ENCODE results near the gene SETDB2. TPM values are rescaled to one million over a fixed set of nuclear protein-coding genes. Genes with fewer than 3 reads are reported as not detected.
A peak's percentile ranks its signal among the peaks of the same experiment; 100 is the strongest.

The SETDB2 gene
- 25.4 and 34.0 TPM in 2 replicates for total RNA-seq (2014; rRNA removed; shearing (Covaris generic); ENCODE audit: low replicate concordance)

- Histone ChIP-seq H3K9me2 (replicated peaks; ENCODE audit: insufficient read depth, low read length) (no peaks in the 10 kb centered on the region), H2AFZ (ENCODE audit: low read length) (peak within 1 kb of the TSS; percentile 49), H3K27ac (ENCODE audit: low read length) (peak within 1 kb of the TSS; percentile 93), H3K9ac (ENCODE audit: low read length) (peak within 1 kb of the TSS; percentile 93), H3K36me3 (ENCODE audit: insufficient read depth, low read length) (peaks cover 22% of the 10 kb centered on the region), H3K4me2 (ENCODE audit: low read depth, low read length, poor library complexity, severe bottlenecking) (peak within 1 kb of the TSS; percentile 96), H3K79me2 (ENCODE audit: low read length) (peaks cover 50% of the 10 kb centered on the region), H4K20me1 (ENCODE audit: insufficient read depth, low read depth, low read length) (no peaks in the 10 kb centered on the region), H3K4me3 (ENCODE audit: low read length) (peak within 1 kb of the TSS; percentile 91), H3K9me3 (ENCODE audit: low read length) (no peaks in the 10 kb centered on the region), H3K27me3 (ENCODE audit: low read length) (no peaks in the 10 kb centered on the region), H3K4me1 (ENCODE audit: low read length) (peaks cover 64% of the 10 kb centered on the region)
- DNase-seq = peak; percentile 99
Observed at GRCh38 chr13:49443704-49444523, at the start of gene SETDB2, which contains the start of gene CAB39L. Gene SETDB2, plus strand, starts transcription at chr13:49444274. Its CDS starts 7,620 bp downstream, at chr13:49451894. Gene CAB39L, minus strand, starts transcription at chr13:49444064. Its CDS starts 61,154 bp downstream, at chr13:49382910.

DNA sequence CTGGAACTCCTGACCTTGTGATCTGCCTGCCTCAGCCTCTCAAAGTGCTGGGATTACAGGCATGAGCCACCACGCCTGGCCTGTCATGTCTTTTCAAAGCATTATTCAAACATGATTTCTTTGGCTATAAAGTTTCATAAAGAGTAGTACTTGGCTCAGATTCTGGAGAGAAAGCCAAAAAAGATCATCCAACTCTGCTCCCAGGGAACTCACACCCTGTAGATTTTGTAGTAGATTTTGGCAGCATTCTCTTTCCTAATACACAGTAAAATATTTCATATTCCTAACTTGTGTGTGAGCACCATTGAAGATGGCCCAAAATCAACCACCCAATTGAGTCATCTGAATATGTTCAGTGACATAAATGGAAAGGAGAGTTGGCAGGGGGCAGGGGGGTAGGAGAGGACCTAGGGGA is 48.6 kb upstream of the SETDB2 start:
- no peak for DNase-seq
- H4K20me1 ChIP-seq (ENCODE audit: insufficient read depth, low read depth, low read length) = no peaks in the 10 kb centered on the region
- H3K4me1 ChIP-seq (ENCODE audit: low read length) = peaks cover 33% of the 10 kb centered on the region
- H3K9me3 ChIP-seq (ENCODE audit: low read length) = no peaks in the 10 kb centered on the region
- no peak overlapping the region for H3K27ac ChIP-seq (ENCODE audit: low read length)
- H3K27me3 ChIP-seq (ENCODE audit: low read length) = no peaks in the 10 kb centered on the region
- no peaks in the 10 kb centered on the region; the same call in 1 of the 2 replicates for H3K36me3 ChIP-seq (ENCODE audit: insufficient read depth, low read length)
- no peak overlapping the region for H2AFZ ChIP-seq (ENCODE audit: low read length)
- peaks cover 84% of the 10 kb centered on the region for H3K79me2 ChIP-seq (ENCODE audit: low read length)
- no peak overlapping the region for H3K4me3 ChIP-seq (ENCODE audit: low read length)
- H3K9ac ChIP-seq (ENCODE audit: low read length) = no peak overlapping the region
- no peaks in the 10 kb centered on the region for H3K9me2 ChIP-seq (replicated peaks; ENCODE audit: insufficient read depth, low read length)
- H3K4me2 ChIP-seq (ENCODE audit: low read depth, low read length, poor library complexity, severe bottlenecking) = no peak overlapping the region

- H3K9me2 ChIP-seq (replicated peaks; ENCODE audit: insufficient read depth, low read length) = no peaks in the 10 kb centered on the region
- H3K4me1 ChIP-seq (ENCODE audit: low read length) = peaks cover 33% of the 10 kb centered on the region
- H3K4me2 ChIP-seq (ENCODE audit: low read depth, low read length, poor library complexity, severe bottlenecking) = no peak overlapping the region
- no peak for DNase-seq
- H2AFZ ChIP-seq (ENCODE audit: low read length) = no peak overlapping the region
- no peak overlapping the region for H3K9ac ChIP-seq (ENCODE audit: low read length)
- H3K9me3 ChIP-seq (ENCODE audit: low read length) = no peaks in the 10 kb centered on the region
- no peaks in the 10 kb centered on the region; the same call in 1 of the 2 replicates for H3K36me3 ChIP-seq (ENCODE audit: insufficient read depth, low read length)
- no peaks in the 10 kb centered on the region for H3K27me3 ChIP-seq (ENCODE audit: low read length)
- peaks cover 85% of the 10 kb centered on the region for H3K79me2 ChIP-seq (ENCODE audit: low read length)
- H4K20me1 ChIP-seq (ENCODE audit: insufficient read depth, low read depth, low read length) = no peaks in the 10 kb centered on the region
- no peak overlapping the region for H3K27ac ChIP-seq (ENCODE audit: low read length)
- no peak overlapping the region for H3K4me3 ChIP-seq (ENCODE audit: low read length)
Observed at GRCh38 chr13:49395878-49396380, 48.1 kb upstream of the SETDB2 start.

DNA sequence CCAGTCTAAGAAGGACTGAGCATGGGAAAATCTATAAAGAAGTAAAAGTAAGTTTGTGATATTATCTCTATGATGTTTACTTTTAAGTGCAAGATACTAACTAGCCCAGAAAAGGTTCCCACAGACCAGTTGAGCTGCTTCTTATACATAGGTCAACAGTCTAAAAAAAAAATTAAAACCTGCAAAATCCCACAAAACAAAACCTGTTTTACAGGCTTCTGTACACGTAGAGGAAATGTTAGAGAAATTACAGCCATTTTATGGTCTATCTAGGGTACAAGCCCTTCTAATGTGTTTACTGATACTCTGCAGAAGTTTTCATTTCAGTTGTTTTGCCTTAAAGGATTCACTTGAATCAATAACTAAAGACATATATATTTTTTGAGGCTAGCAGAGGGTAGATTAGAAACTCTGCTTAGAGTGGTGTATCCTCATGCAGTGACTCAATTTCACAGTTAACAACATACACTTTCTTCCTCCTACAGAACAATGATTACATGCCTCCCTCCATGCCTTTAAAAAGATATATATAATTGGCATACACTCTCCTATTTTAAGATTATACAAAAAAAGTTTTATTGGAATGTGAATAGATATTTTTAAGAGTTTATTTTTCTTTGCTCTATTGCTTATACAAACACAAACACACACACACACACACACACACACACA is 44.1 kb upstream of the SETDB2 start:
- Histone ChIP-seq H3K4me1 (ENCODE audit: low read length) (peaks cover 40% of the 10 kb centered on the region), H2AFZ (ENCODE audit: low read length) (no peak overlapping the region), H4K20me1 (ENCODE audit: insufficient read depth, low read depth, low read length) (no peaks in the 10 kb centered on the region), H3K79me2 (ENCODE audit: low read length) (peaks cover 59% of the 10 kb centered on the region), H3K9ac (ENCODE audit: low read length) (peak overlapping the region; percentile 54), H3K27ac (ENCODE audit: low read length) (peak overlapping the region; percentile 72), H3K4me3 (ENCODE audit: low read length) (peak overlapping the region; percentile 51), H3K4me2 (ENCODE audit: low read depth, low read length, poor library complexity, severe bottlenecking) (peak overlapping the region; percentile 71), H3K36me3 (ENCODE audit: insufficient read depth, low read length) (peaks cover 3% of the 10 kb centered on the region; the same call in 1 of the 2 replicates), H3K9me2 (replicated peaks; ENCODE audit: insufficient read depth, low read length) (no peaks in the 10 kb centered on the region), H3K9me3 (ENCODE audit: low read length) (peaks cover 6% of the 10 kb centered on the region; the same call in 1 of the 2 replicates), H3K27me3 (ENCODE audit: low read length) (no peaks in the 10 kb centered on the region)
- peak; percentile 53 for DNase-seq

DNA sequence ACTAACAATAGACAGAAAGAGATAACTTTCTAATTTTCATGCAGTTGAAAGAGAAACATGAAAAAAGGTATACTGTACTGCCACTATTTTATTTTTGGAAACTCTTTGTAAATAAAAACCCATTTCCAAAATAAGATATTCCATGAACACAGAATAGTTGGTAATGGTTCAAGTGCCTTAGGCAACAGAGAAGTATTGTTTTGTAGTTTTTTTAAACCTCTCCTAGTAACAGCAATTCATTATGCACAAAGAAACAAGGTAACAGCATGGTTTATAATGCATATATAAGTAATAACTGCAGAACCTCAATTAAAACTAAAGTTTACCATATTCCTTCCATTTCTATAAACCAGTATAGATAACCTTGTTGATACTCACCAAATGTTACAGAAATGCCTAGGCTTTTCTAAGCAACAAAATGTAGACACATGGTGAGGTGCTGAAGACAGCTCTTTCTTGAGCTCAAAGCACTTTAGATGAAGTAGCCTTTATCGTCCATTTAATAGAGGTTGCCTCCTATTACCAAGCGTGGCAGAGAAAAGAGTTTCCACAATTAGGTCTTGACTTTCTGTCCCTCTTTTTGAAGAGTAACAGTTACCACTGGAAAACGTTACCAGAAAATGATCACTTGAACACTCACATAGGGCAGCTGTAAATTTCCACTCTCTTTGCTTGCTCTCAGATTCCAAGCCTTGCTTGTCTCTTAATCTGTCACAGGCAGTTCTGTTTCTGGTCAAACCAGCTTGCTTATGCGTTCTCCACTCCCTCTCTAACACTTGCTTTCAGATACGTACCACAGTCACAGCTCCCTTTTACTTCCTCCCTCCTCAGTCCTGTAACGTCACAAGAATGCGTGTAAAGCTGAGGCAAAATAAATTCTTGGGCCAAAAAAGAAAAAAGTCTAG is 43.1 kb upstream of the SETDB2 start:
- H3K9me2 ChIP-seq (replicated peaks; ENCODE audit: insufficient read depth, low read length) = no peaks in the 10 kb centered on the region
- no peak overlapping the region for H2AFZ ChIP-seq (ENCODE audit: low read length)
- peaks cover 8% of the 10 kb centered on the region; the same call in 1 of the 2 replicates for H3K9me3 ChIP-seq (ENCODE audit: low read length)
- H3K4me3 ChIP-seq (ENCODE audit: low read length) = peak overlapping the region; percentile 51
- H3K4me1 ChIP-seq (ENCODE audit: low read length) = peaks cover 40% of the 10 kb centered on the region
- peak; percentile 83 for DNase-seq
- H3K9ac ChIP-seq (ENCODE audit: low read length) = peak overlapping the region; percentile 54
- peak overlapping the region; percentile 71 for H3K4me2 ChIP-seq (ENCODE audit: low read depth, low read length, poor library complexity, severe bottlenecking)
- H3K79me2 ChIP-seq (ENCODE audit: low read length) = peaks cover 51% of the 10 kb centered on the region
- H3K36me3 ChIP-seq (ENCODE audit: insufficient read depth, low read length) = peaks cover 3% of the 10 kb centered on the region; the same call in 1 of the 2 replicates
- H3K27ac ChIP-seq (ENCODE audit: low read length) = peak overlapping the region; percentile 72
- no peaks in the 10 kb centered on the region for H4K20me1 ChIP-seq (ENCODE audit: insufficient read depth, low read depth, low read length)
- H3K27me3 ChIP-seq (ENCODE audit: low read length) = no peaks in the 10 kb centered on the region

DNA sequence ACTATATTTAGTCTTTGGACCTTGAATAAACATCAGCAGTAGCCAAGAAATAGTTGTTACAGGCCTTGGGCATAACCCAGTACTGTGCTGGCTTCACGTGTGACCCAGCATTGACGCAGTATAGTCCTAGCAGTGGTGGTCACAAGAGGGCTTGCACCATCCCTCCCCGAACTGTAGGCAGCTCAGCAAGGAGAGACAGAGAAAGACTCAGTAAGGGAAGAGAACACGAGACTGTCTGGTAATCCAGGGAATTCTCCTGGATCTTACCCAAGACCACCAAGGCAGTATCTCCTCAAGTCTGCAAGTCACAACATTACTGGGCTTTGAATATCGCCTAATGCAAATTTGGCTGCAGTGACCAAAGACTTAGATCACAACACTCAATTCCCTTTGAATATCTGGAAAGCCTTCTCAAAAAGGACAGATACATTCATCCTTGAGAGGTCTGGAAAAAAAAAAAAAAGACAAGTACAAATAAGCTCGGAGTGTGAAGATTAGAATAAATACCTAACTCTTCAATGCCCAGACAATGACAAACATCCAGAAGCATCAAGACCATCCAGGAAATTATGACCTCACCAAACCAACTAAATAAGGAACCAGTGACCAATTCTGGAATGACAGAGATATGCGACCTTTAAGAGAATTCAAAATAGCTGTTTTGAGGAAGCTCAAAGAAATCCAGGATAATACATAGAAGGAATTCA is 39.9 kb upstream of the SETDB2 start:
- Histone ChIP-seq H3K9me2 (replicated peaks; ENCODE audit: insufficient read depth, low read length) (no peaks in the 10 kb centered on the region), H3K27me3 (ENCODE audit: low read length) (no peaks in the 10 kb centered on the region), H3K4me2 (ENCODE audit: low read depth, low read length, poor library complexity, severe bottlenecking) (no peak overlapping the region), H3K4me1 (ENCODE audit: low read length) (peaks cover 14% of the 10 kb centered on the region), H2AFZ (ENCODE audit: low read length) (no peak overlapping the region), H3K79me2 (ENCODE audit: low read length) (peaks cover 20% of the 10 kb centered on the region), H3K9me3 (ENCODE audit: low read length) (peaks cover 8% of the 10 kb centered on the region), H3K27ac (ENCODE audit: low read length) (no peak overlapping the region), H4K20me1 (ENCODE audit: insufficient read depth, low read depth, low read length) (no peaks in the 10 kb centered on the region), H3K4me3 (ENCODE audit: low read length) (no peak overlapping the region), H3K36me3 (ENCODE audit: insufficient read depth, low read length) (peaks cover 3% of the 10 kb centered on the region; the same call in 1 of the 2 replicates), H3K9ac (ENCODE audit: low read length) (no peak overlapping the region)
- DNase-seq = no peak

- Histone ChIP-seq H3K9ac (ENCODE audit: low read length) (no peak overlapping the region), H3K4me1 (ENCODE audit: low read length) (peaks cover 10% of the 10 kb centered on the region; the same call in 1 of the 2 replicates), H2AFZ (ENCODE audit: low read length) (no peak overlapping the region), H3K27me3 (ENCODE audit: low read length) (no peaks in the 10 kb centered on the region), H3K79me2 (ENCODE audit: low read length) (peaks cover 15% of the 10 kb centered on the region), H3K27ac (ENCODE audit: low read length) (no peak overlapping the region), H3K36me3 (ENCODE audit: insufficient read depth, low read length) (peaks cover 3% of the 10 kb centered on the region; the same call in 1 of the 2 replicates), H4K20me1 (ENCODE audit: insufficient read depth, low read depth, low read length) (no peaks in the 10 kb centered on the region), H3K9me3 (ENCODE audit: low read length) (peaks cover 8% of the 10 kb centered on the region), H3K4me2 (ENCODE audit: low read depth, low read length, poor library complexity, severe bottlenecking) (no peak overlapping the region), H3K9me2 (replicated peaks; ENCODE audit: insufficient read depth, low read length) (no peaks in the 10 kb centered on the region), H3K4me3 (ENCODE audit: low read length) (no peak overlapping the region)
- peak; percentile 59 for DNase-seq
Observed at GRCh38 chr13:49404703-49405020, 39.4 kb upstream of the SETDB2 start.
